Transverse colon (tissue), 3 donors: ENCODE data around the gene UTP25.

Experiments used
- POLR2A ChIP-seq: fragments of 450-650 bp; IDR thresholded peaks from one replicate; pipeline ENCODE4 v1.6.1; 2016; ENCODE audit warnings: antibody characterized with exemption, mild to moderate bottlenecking, moderate library complexity
- TF ChIP-seq, protein P1 (sequence below), 5 experiments: fragments of 200-600 bp in 3 of 5; fragments of 450-650 bp in 2 of 5; sonication (generic) in 3 of 5; IDR thresholded peaks; 1 replicate in 2 of 5; 2 replicates in 3 of 5; pipeline ENCODE4 v1.5.1; 2016 to 2017; ENCODE audit warnings: antibody characterized with exemption in 5 of 5, inconsistent platforms in 3 of 5, mild to moderate bottlenecking in 2 of 5, moderate library complexity in 1 of 5

DNA sequence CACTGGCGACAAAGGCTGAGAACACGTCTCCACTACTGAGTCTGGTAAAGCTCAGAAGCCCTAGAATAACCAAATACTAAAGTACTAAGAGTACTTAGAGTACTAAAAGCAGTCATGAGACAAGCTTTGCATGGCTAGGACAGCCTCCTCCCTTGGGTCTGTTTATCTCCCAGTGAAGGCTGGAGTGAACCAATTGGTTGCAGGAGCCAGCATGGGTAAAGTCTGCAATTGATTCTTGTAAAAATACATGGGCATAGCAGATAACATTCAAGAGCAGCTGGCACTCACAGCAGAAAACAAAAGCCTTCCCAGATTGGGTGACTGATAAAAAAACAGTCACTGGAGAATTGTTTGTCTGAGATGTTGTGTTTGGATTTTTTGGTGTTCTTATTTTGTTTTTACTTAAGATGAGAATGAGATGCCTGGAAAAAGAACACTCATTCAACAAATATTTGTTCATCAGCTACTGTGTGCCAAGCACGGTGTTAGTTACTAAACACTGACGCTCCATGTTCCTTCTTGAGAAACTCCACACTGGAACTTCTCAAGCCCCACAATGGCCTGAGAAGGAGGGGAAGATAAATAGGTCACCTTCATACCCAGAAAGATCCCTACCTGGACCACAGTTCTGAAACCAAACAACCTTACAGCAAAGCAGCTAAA, 25.5 kb upstream of the UTP25 start:
- no peak for TF ChIP-seq POLR2A
- TF ChIP-seq, protein P1, sequence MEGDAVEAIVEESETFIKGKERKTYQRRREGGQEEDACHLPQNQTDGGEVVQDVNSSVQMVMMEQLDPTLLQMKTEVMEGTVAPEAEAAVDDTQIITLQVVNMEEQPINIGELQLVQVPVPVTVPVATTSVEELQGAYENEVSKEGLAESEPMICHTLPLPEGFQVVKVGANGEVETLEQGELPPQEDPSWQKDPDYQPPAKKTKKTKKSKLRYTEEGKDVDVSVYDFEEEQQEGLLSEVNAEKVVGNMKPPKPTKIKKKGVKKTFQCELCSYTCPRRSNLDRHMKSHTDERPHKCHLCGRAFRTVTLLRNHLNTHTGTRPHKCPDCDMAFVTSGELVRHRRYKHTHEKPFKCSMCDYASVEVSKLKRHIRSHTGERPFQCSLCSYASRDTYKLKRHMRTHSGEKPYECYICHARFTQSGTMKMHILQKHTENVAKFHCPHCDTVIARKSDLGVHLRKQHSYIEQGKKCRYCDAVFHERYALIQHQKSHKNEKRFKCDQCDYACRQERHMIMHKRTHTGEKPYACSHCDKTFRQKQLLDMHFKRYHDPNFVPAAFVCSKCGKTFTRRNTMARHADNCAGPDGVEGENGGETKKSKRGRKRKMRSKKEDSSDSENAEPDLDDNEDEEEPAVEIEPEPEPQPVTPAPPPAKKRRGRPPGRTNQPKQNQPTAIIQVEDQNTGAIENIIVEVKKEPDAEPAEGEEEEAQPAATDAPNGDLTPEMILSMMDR (IDR thresholded peaks at IDR 0.05) = no peak
